Fibroblast of skin of abdomen (primary cell): Measurements from ENCODE around the gene ROGDI. TPM values are rescaled to one million over a fixed set of nuclear protein-coding genes. Genes with fewer than 3 reads are reported as not detected.

Experiments
- DNase-seq: peaks from one replicate; pipeline ENCODE4 v3.0.0-alpha.2; 2013
- polyA plus RNA-seq, 2 experiments: library from polyadenylated mRNA; unstranded; fragments of 120-200 nt; gene quantifications; one replicate each; pipeline ENCODE4 v1.2.1, GENCODE V29; 2013; ENCODE audit not compliant: insufficient read length in 2 of 2

The ROGDI gene
- 26.8 TPM for polyA plus RNA-seq (2013, experiment 1 of 2; ENCODE audit: insufficient read length)
- 28.8 TPM for polyA plus RNA-seq (2013, experiment 2 of 2; ENCODE audit: insufficient read length)

GRCh38 chr16:4801962-4802658 lies at the start of gene ROGDI:
Gene ROGDI, minus strand, starts transcription at chr16:4802633. Its CDS starts 62 bp downstream, at chr16:4802571.
- DNase-seq, result no peak

- no peak for DNase-seq
Measured at GRCh38 chr16:4850211-4850610, 47.8 kb upstream of the ROGDI start.

GRCh38 chr16:4847774-4848587 lies 45.5 kb upstream of the ROGDI start:
- DNase-seq, result peak; percentile 59

- peak; percentile 97 for DNase-seq
Measured at GRCh38 chr16:4846901-4847773, 44.7 kb upstream of the ROGDI start, which contains the start of the genes GLYR1 and UBN1. Gene GLYR1, minus strand, starts transcription at chr16:4847288. Its CDS starts 23 bp downstream, at chr16:4847265. Gene UBN1, plus strand, starts transcription at chr16:4847481. Its CDS starts 5,437 bp downstream, at chr16:4852918.

- peak; percentile 27 for DNase-seq
Measured at GRCh38 chr16:4846503-4846900, 44.1 kb upstream of the ROGDI start.

GRCh38 chr16:4840984-4841383 lies 38.6 kb upstream of the ROGDI start:
- no peak for DNase-seq

GRCh38 chr16:4839942-4840341 lies 37.5 kb upstream of the ROGDI start:
- no peak for DNase-seq

- DNase-seq, result no peak
Measured at GRCh38 chr16:4837733-4838501, 35.5 kb upstream of the ROGDI start.

- DNase-seq, result no peak
Measured at GRCh38 chr16:4836727-4837126, 34.3 kb upstream of the ROGDI start.

GRCh38 chr16:4833584-4833983 lies 31.2 kb upstream of the ROGDI start:
- no peak for DNase-seq

GRCh38 chr16:4832698-4833343 lies 30.4 kb upstream of the ROGDI start:
- no peak for DNase-seq

- DNase-seq, result no peak
Measured at GRCh38 chr16:4831616-4832015, 29.2 kb upstream of the ROGDI start.

- no peak for DNase-seq
Measured at GRCh38 chr16:4830408-4830807, 28.0 kb upstream of the ROGDI start.

- DNase-seq, result no peak
Measured at GRCh38 chr16:4828567-4829321, 26.3 kb upstream of the ROGDI start.

- DNase-seq, result no peak
Measured at GRCh38 chr16:4826980-4827379, 24.5 kb upstream of the ROGDI start.

GRCh38 chr16:4826526-4826925 lies 24.1 kb upstream of the ROGDI start:
- DNase-seq, result no peak

GRCh38 chr16:4825196-4825595 lies 22.8 kb upstream of the ROGDI start:
- no peak for DNase-seq

- no peak for DNase-seq
Measured at GRCh38 chr16:4820652-4821051, 18.2 kb upstream of the ROGDI start.

GRCh38 chr16:4814542-4815173 lies 12.2 kb upstream of the ROGDI start:
- no peak for DNase-seq

GRCh38 chr16:4814046-4814445 lies 11.6 kb upstream of the ROGDI start:
- no peak for DNase-seq
